ENCODE data around the gene CARD10.

Gene CARD10

DNA sequence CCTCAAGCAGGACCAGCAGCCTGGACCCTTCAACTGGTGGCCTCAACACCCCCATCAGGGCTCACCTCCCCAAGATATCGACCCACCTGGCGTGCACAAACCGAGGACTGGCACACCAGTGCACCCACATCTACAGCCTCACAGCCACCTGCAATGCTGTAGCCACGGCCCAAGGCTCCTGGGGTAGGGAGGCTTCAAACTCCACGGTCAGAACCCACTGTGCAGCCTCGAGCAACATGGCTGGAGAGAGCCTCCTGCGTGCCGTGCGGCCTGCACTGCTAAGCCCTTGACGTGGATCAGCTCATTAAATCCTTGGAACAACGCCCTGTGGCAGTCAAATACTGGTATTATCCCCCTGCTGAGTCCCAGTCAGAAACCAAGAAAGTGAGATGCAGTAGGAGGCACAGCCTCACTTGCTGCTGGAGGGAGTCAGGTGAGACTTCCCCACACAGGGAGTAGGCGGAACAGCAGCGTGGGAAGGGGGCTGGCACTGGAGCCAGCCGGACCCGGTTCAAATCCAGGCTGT is 4.6 kb downstream of the CARD10 start:
- H3K27ac ChIP-seq (ENCODE audit: low read length): no peak overlapping the region
- DNase-seq (ENCODE audit: low read depth, low spot score): no peak
- peaks cover 4% of the 10 kb centered on the region; the same call in 1 of the 2 replicates for H3K4me1 ChIP-seq (ENCODE audit: control insufficient read depth, insufficient read depth, low read length)
- H3K36me3 ChIP-seq (ENCODE audit: control insufficient read depth, insufficient read depth, low read length): no peaks in the 10 kb centered on the region; the same call in 1 of the 2 replicates
- no peak overlapping the region for H3K4me3 ChIP-seq (ENCODE audit: low read length)
- no CpG with 5 or more reads among the region's 15 CpGs for WGBS (ENCODE audit: insufficient coverage, insufficient read length)
- peaks cover 4% of the 10 kb centered on the region; the same call in 1 of the 2 replicates for H3K27me3 ChIP-seq (ENCODE audit: control insufficient read depth, insufficient read depth, low read length)
- H3K9me3 ChIP-seq (ENCODE audit: control insufficient read depth, insufficient read depth, low read length): no peaks in the 10 kb centered on the region

DNA sequence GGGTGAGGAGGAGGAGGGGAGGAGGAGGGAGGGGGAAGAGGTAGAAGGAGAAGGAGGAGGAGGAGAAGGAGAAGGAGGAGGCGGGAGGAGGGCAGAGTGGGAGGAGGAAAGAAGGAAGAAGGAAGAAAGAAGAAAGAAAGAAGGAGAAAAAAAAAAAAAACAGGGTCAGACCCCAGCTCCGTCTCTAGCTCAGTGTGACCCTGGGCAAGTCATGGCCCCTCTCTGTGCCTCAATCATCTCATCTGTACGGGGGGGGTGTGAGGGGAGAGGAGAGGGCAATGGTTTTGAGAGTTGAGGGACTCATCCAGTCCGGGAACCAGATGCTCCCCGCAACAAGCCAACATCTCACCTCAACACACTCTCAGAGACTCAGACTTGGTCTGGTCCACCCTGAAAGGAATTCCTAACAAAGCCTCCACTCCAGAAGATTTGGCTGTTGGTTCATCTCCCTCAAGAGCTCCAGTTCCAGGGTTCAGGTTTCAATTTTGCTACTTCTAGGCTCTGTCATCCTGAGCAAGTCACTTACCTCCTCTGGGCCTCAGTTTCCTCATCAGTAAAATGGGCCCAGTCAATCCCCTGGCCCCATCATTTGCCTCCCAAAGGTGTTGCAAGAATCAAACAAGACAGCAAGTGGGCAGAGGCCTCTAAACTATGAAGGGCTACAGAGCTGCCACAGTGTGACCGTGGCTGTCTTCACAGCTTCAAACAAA is 7.7 kb downstream of the CARD10 start:
- Histone ChIP-seq H3K4me1 (ENCODE audit: control insufficient read depth, insufficient read depth, low read length) (peaks cover 1% of the 10 kb centered on the region; the same call in 1 of the 2 replicates), H3K9me3 (ENCODE audit: control insufficient read depth, insufficient read depth, low read length) (no peaks in the 10 kb centered on the region), H3K27me3 (ENCODE audit: control insufficient read depth, insufficient read depth, low read length) (no peaks in the 10 kb centered on the region), H3K27ac (ENCODE audit: low read length) (no peak overlapping the region), H3K4me3 (ENCODE audit: low read length) (no peak overlapping the region), H3K36me3 (ENCODE audit: control insufficient read depth, insufficient read depth, low read length) (peaks cover 6% of the 10 kb centered on the region; the same call in 1 of the 2 replicates)
- WGBS (ENCODE audit: insufficient coverage, insufficient read length): no CpG with 5 or more reads among the region's 6 CpGs
- no peak for DNase-seq (ENCODE audit: low read depth, low spot score)

DNA sequence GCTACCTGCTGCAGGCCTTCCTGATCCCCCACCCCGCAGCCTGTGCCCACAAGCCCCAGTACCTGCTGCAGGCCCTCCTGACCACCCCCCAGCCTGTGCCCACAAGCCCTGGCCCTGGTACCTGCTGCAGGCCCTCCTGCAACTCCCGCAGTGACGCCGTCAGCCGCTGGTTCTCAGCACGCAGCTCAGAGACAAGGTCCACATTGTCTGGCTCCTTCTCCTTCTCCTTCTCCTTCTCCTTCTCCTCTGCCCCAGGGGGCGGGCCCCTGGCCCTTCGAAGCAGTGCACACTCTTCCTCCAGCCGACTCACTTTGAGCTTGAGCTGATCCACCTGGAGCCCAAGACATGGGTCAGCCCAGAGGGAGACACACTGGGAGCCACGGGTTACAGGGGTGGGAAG is 9.1 kb downstream of the CARD10 start:
- Histone ChIP-seq H3K36me3 (ENCODE audit: control insufficient read depth, insufficient read depth, low read length) (peaks cover 8% of the 10 kb centered on the region; the same call in 1 of the 2 replicates), H3K4me3 (ENCODE audit: low read length) (no peak overlapping the region), H3K27me3 (ENCODE audit: control insufficient read depth, insufficient read depth, low read length) (no peaks in the 10 kb centered on the region), H3K9me3 (ENCODE audit: control insufficient read depth, insufficient read depth, low read length) (no peaks in the 10 kb centered on the region), H3K27ac (ENCODE audit: low read length) (no peak overlapping the region), H3K4me1 (ENCODE audit: control insufficient read depth, insufficient read depth, low read length) (peaks cover 1% of the 10 kb centered on the region; the same call in 1 of the 2 replicates)
- no peak for DNase-seq (ENCODE audit: low read depth, low spot score)
- no CpG with 5 or more reads among the region's 10 CpGs for WGBS (ENCODE audit: insufficient coverage, insufficient read length)

DNA sequence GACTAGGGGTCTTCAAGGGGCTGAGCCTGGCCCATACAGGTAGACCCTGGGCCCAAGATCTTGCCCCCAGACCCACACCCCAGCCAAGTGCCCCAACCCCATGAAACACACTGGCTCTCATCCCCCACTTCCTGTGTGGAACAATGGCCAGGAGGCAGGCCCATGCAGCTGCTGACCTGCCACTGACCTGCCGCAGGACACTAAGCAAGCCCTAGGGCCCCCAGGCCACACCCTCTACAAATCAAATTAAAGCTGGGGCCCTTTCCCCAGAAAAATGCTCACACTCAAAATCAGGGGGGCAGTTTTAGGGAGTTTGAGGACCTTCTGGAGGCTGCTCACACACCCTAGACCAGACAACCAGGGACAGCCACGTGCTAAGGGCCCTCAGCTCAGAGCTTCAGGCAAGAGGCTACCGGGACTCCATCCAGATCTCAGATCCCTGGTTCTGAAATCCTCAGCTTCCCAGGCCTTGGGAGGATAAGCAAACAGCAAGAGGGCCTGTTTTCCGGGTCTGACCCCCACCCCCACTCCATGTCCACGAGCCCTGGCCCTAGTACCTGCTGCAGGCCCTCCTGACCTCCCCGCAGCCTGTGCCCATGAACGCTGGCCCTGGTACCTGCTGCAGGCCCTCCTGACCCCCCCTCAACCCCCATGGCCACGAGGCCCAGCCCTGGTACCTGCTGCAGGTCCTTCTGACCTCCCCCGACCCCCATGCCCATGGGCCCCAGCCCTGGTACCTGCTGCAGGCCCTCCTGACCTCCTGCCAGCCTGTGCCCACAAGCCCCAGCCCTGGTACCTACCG is 10.0 kb downstream of the CARD10 start:
- H3K4me3 ChIP-seq (ENCODE audit: low read length): no peak overlapping the region
- H3K27me3 ChIP-seq (ENCODE audit: control insufficient read depth, insufficient read depth, low read length): no peaks in the 10 kb centered on the region
- H3K36me3 ChIP-seq (ENCODE audit: control insufficient read depth, insufficient read depth, low read length): peaks cover 8% of the 10 kb centered on the region; the same call in 1 of the 2 replicates
- H3K9me3 ChIP-seq (ENCODE audit: control insufficient read depth, insufficient read depth, low read length): no peaks in the 10 kb centered on the region
- no peak overlapping the region for H3K27ac ChIP-seq (ENCODE audit: low read length)
- peaks cover 1% of the 10 kb centered on the region; the same call in 1 of the 2 replicates for H3K4me1 ChIP-seq (ENCODE audit: control insufficient read depth, insufficient read depth, low read length)
- no peak for DNase-seq (ENCODE audit: low read depth, low spot score)
- no CpG with 5 or more reads among the region's 10 CpGs for WGBS (ENCODE audit: insufficient coverage, insufficient read length)

DNA sequence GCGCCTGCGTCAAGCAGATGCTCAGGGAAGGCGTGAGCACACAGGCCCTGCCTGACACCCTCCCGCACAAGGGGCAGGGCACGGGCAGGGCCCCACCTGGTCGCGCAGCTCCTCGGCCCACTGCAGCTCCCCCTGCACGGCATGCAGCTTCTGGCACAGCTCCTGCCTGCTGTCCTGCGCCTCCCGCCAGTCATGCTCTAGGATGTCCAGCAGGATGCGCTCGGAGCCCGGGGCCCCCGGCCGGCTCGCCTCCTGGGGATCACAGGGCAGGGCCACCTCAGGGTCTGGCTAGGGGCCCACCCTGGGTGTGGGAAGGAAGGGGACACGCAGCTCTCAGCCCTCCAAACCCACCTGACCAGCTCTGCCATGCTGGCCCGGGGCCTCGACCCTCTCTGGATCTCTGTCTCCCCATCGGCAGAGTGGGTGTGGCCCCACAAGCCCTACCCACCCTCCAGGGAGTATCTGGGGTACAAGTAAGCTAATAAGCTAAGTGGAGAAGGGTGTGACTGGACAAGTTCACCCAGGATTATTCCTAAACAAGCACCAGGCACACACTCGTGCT is 10.7 kb downstream of the CARD10 start:
- WGBS (ENCODE audit: insufficient coverage, insufficient read length): no CpG with 5 or more reads among the region's 22 CpGs
- Histone ChIP-seq H3K36me3 (ENCODE audit: control insufficient read depth, insufficient read depth, low read length) (peaks cover 8% of the 10 kb centered on the region; the same call in 1 of the 2 replicates), H3K27ac (ENCODE audit: low read length) (no peak overlapping the region)

DNA sequence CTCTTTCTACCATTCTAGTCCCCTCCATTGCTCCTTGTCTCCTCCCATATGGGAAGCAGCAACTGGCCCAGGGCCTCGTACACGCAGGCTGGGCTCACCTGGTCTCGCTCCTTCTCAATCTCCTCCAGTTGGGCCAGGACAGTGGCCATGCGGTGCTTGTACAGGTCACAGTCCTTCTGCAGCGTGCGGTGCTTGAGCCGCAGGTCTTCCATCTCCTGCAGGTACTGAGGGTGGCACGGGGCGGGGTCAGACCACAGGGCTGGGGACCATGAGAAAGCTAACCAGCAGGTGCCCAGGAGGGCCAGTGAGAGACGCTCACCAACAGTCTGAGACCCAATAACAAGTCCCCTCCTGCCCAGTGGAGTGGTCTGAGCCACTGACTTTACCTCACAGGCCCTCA is 11.5 kb downstream of the CARD10 start:
- H3K27ac ChIP-seq (ENCODE audit: low read length): no peak overlapping the region
- DNase-seq (ENCODE audit: low read depth, low spot score): no peak
- peaks cover 8% of the 10 kb centered on the region; the same call in 1 of the 2 replicates for H3K36me3 ChIP-seq (ENCODE audit: control insufficient read depth, insufficient read depth, low read length)
- H3K27me3 ChIP-seq (ENCODE audit: control insufficient read depth, insufficient read depth, low read length): no peaks in the 10 kb centered on the region
- H3K4me1 ChIP-seq (ENCODE audit: control insufficient read depth, insufficient read depth, low read length): peaks cover 1% of the 10 kb centered on the region; the same call in 1 of the 2 replicates
- WGBS (ENCODE audit: insufficient coverage, insufficient read length): no CpG with 5 or more reads among the region's 10 CpGs
- no peaks in the 10 kb centered on the region for H3K9me3 ChIP-seq (ENCODE audit: control insufficient read depth, insufficient read depth, low read length)
- no peak overlapping the region for H3K4me3 ChIP-seq (ENCODE audit: low read length)

More for the DNA sequence above, 10.7 kb downstream of the CARD10 start:
- H3K27me3 ChIP-seq (ENCODE audit: control insufficient read depth, insufficient read depth, low read length): no peaks in the 10 kb centered on the region
- no peaks in the 10 kb centered on the region for H3K9me3 ChIP-seq (ENCODE audit: control insufficient read depth, insufficient read depth, low read length)
- no peak overlapping the region for H3K4me3 ChIP-seq (ENCODE audit: low read length)
- H3K4me1 ChIP-seq (ENCODE audit: control insufficient read depth, insufficient read depth, low read length): peaks cover 1% of the 10 kb centered on the region; the same call in 1 of the 2 replicates
- no peak for DNase-seq (ENCODE audit: low read depth, low spot score)

DNA sequence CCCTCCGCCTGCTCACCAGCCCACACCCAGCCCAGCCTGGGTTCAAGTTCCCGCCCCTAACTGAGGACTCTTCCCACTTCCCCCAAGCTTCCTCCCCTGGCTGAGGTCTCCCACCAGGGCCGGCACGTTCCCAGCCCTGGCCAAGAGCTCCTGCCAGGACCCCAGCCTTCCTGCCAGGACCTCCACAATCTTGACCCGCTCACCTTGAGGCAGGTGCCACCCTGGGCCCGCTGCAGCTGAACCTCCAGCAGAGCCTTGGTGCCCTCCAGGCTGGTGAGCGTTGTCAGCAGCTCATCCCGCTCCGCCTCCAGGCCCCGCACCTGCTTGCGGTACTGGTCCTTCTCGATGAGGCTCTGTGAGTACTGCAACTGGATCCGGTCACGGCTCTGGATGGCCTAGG is 13.2 kb downstream of the CARD10 start:
- WGBS (ENCODE audit: insufficient coverage, insufficient read length): no CpG with 5 or more reads among the region's 14 CpGs
- peaks cover 8% of the 10 kb centered on the region; the same call in 1 of the 2 replicates for H3K36me3 ChIP-seq (ENCODE audit: control insufficient read depth, insufficient read depth, low read length)
- no peak overlapping the region for H3K4me3 ChIP-seq (ENCODE audit: low read length)
- H3K9me3 ChIP-seq (ENCODE audit: control insufficient read depth, insufficient read depth, low read length): no peaks in the 10 kb centered on the region
- H3K4me1 ChIP-seq (ENCODE audit: control insufficient read depth, insufficient read depth, low read length): peaks cover 1% of the 10 kb centered on the region; the same call in 1 of the 2 replicates
- H3K27ac ChIP-seq (ENCODE audit: low read length): no peak overlapping the region
- H3K27me3 ChIP-seq (ENCODE audit: control insufficient read depth, insufficient read depth, low read length): no peaks in the 10 kb centered on the region
- DNase-seq (ENCODE audit: low read depth, low spot score): no peak

DNA sequence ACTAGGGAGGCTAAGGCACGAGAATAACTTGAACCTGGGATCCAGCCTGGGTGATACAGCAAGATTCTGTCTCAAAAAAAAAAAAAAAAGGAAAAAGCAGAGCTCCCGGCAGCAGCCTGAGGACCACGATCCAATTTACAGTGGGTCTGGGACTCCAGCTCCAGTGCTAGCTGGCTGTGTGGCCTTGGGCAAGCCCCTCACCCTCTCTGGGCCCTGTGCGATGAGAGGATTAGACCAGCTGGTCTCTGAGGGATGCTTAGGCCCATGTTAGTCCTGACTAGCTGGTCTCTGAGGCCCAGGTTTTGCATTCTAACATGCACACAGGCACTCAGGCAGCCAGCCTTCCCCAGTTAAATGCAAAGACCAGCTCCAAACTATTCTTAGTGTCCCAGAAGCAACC is 13.7 kb downstream of the CARD10 start:
- no peak for DNase-seq (ENCODE audit: low read depth, low spot score)
- H3K36me3 ChIP-seq (ENCODE audit: control insufficient read depth, insufficient read depth, low read length): peaks cover 8% of the 10 kb centered on the region; the same call in 1 of the 2 replicates
- no CpG with 5 or more reads among the region's 4 CpGs for WGBS (ENCODE audit: insufficient coverage, insufficient read length)
- H3K4me1 ChIP-seq (ENCODE audit: control insufficient read depth, insufficient read depth, low read length): peaks cover 1% of the 10 kb centered on the region; the same call in 1 of the 2 replicates
- no peaks in the 10 kb centered on the region for H3K9me3 ChIP-seq (ENCODE audit: control insufficient read depth, insufficient read depth, low read length)
- no peak overlapping the region for H3K27ac ChIP-seq (ENCODE audit: low read length)
- no peak overlapping the region for H3K4me3 ChIP-seq (ENCODE audit: low read length)
- H3K27me3 ChIP-seq (ENCODE audit: control insufficient read depth, insufficient read depth, low read length): no peaks in the 10 kb centered on the region

DNA sequence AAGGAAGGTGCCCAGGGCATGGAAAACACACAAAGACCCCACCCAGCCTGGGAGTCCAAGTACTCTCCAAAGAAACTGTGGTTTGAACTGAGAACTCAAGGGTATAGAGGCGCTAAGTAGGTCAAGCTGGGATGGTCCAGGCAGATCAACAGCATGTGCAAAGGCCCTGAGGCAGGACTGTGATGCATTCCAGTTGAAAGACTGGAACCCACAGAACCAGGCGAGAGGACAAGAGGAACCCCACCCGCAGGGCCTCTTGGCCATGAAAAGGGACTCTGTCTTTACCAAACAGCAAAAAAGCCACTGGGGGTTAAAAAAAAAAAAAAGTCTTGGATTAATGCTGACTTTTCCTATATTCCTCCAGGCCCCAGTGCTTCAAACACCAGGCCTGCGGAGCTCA is 14.3 kb downstream of the CARD10 start:
- Histone ChIP-seq H3K4me1 (ENCODE audit: control insufficient read depth, insufficient read depth, low read length) (peaks cover 1% of the 10 kb centered on the region; the same call in 1 of the 2 replicates), H3K27me3 (ENCODE audit: control insufficient read depth, insufficient read depth, low read length) (no peaks in the 10 kb centered on the region), H3K36me3 (ENCODE audit: control insufficient read depth, insufficient read depth, low read length) (peaks cover 8% of the 10 kb centered on the region; the same call in 1 of the 2 replicates), H3K9me3 (ENCODE audit: control insufficient read depth, insufficient read depth, low read length) (no peaks in the 10 kb centered on the region), H3K27ac (ENCODE audit: low read length) (no peak overlapping the region), H3K4me3 (ENCODE audit: low read length) (no peak overlapping the region)
- WGBS (ENCODE audit: insufficient coverage, insufficient read length): no CpG with 5 or more reads among the region's 4 CpGs
- DNase-seq (ENCODE audit: low read depth, low spot score): no peak

DNA sequence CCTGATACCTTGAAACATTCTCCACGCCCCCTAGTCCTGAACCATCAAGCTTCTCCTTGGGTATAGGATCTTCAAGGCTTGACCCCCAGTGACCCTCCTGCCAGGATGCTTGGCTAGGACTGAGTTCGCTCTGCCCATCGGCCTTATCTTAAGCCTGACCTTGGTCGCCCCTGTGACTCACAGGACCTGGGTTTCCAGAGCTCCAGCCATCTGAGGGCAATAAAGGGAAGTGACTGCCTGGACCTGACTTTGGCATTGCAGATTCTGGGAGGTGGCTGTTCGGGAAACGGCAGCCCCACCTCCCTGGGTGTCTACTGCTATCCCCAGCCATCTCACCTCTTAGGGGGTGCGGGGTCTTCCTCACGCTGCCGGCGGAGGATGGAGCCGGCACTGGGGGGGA is 15.4 kb downstream of the CARD10 start:
- Histone ChIP-seq H3K27me3 (ENCODE audit: control insufficient read depth, insufficient read depth, low read length) (no peaks in the 10 kb centered on the region), H3K36me3 (ENCODE audit: control insufficient read depth, insufficient read depth, low read length) (peaks cover 8% of the 10 kb centered on the region; the same call in 1 of the 2 replicates), H3K4me3 (ENCODE audit: low read length) (no peak overlapping the region), H3K9me3 (ENCODE audit: control insufficient read depth, insufficient read depth, low read length) (no peaks in the 10 kb centered on the region), H3K4me1 (ENCODE audit: control insufficient read depth, insufficient read depth, low read length) (no peaks in the 10 kb centered on the region), H3K27ac (ENCODE audit: low read length) (no peak overlapping the region)
- DNase-seq (ENCODE audit: low read depth, low spot score): no peak
- no CpG with 5 or more reads among the region's 11 CpGs for WGBS (ENCODE audit: insufficient coverage, insufficient read length)

Measured in iPS DF 6.9 (cell line).